GM10248 (cell line): Measurements from ENCODE around the gene ZNF792.
"Not testable (repeated sequence)": the region's sequence is repeated elsewhere in the genome, so short reads cannot be mapped to it uniquely, and the experiment has no call there.

Experiments used
- CTCF ChIA-PET: fragments of 300-600 bp; sonication (Branson Sonifier 250); formaldehyde crosslinking; extraction: SDS; loops from one replicate; lab custom pipeline; 2021; ENCODE audit warnings: antibody characterized with exemption; lab: Yijun Ruan, JAX
- POLR2A ChIA-PET: fragments of 350-650 bp; sonication (Branson Sonifier 250); formaldehyde crosslinking; extraction: SDS; loops from one replicate; lab custom pipeline; 2020; ENCODE audit warnings: antibody characterized with exemption; lab: Yijun Ruan, JAX
- DNase-seq: peaks from one replicate; pipeline ENCODE4 v3.0.0; 2012; ENCODE audit errors: extremely low spot score
- CTCF ChIP-seq: IDR thresholded peaks from 2 replicates; pipeline ENCODE4 v1.5.1; 2012; ENCODE audit warnings: mild to moderate bottlenecking, low read depth; ENCODE audit errors: extremely low read depth, missing control alignments, control extremely low read depth

ZNF792 gene

GRCh38 chr19:34926361-34926684 lies 37.7 kb downstream of the ZNF792 start:
- no peak for DNase-seq
- no peak for TF ChIP-seq CTCF
- CTCF ChIA-PET: interaction anchor here (0.7 to 1.7 kb wide), 3 partner anchors 27 to 209 kb away, joined by 3 to 4 read pairs (median 4); no protein-coding TSS in a partner anchor
- POLR2A ChIA-PET: no interaction called here

GRCh38 chr19:34925278-34925855 lies 38.7 kb downstream of the ZNF792 start:
- ChIA-PET POLR2A (no interaction called here), CTCF (interaction anchor here (1.7 kb wide), 1 partner anchor 210 kb away, joined by 4 read pairs; no protein-coding TSS in a partner anchor)
- DNase-seq: no peak
- no peak for TF ChIP-seq CTCF

- DNase-seq, CTCF ChIA-PET, POLR2A ChIA-PET: not testable (repeated sequence)
These were observed 43.8 kb downstream of the ZNF792 start for GRCh38 chr19:34920090-34920786.

GRCh38 chr19:34918190-34918589 lies 45.8 kb downstream of the ZNF792 start:
- TF ChIP-seq CTCF: no peak

GRCh38 chr19:34917144-34917543 lies 46.9 kb downstream of the ZNF792 start:
- DNase-seq, CTCF ChIA-PET, POLR2A ChIA-PET: not testable (repeated sequence)

More at GRCh38 chr19:34918190-34918589, 45.8 kb downstream of the ZNF792 start:
- ChIA-PET CTCF (no interaction called here), POLR2A (no interaction called here)
- DNase-seq: no peak

GRCh38 chr19:34910770-34911169 lies 53.3 kb downstream of the ZNF792 start:
- DNase-seq: no peak
- no peak for TF ChIP-seq CTCF
- ChIA-PET POLR2A (no interaction called here), CTCF (no interaction called here)
